ENCODE measurements around the gene NAP1L4.

NAP1L4 gene

GRCh38 chr11:2995031-2995561, 3.0 kb upstream of the NAP1L4 start:
- Histone ChIP-seq H3K27me3 (replicated peaks; ENCODE audit: control insufficient read depth, insufficient read depth, low read length) (no peaks in the 10 kb centered on the region), H3K4me3 (replicated peaks; ENCODE audit: low read depth, low read length) (no peak overlapping the region), H3K36me3 (ENCODE audit: control insufficient read depth, insufficient read depth, low read length) (peaks cover 1% of the 10 kb centered on the region)
- TF ChIP-seq CTCF (IDR thresholded peaks at IDR 0.05; ENCODE audit: insufficient read depth, low read length, poor library complexity, severe bottlenecking), result no peak
- no peak for DNase-seq (ENCODE audit: extremely low read depth, insufficient read length)

DNA sequence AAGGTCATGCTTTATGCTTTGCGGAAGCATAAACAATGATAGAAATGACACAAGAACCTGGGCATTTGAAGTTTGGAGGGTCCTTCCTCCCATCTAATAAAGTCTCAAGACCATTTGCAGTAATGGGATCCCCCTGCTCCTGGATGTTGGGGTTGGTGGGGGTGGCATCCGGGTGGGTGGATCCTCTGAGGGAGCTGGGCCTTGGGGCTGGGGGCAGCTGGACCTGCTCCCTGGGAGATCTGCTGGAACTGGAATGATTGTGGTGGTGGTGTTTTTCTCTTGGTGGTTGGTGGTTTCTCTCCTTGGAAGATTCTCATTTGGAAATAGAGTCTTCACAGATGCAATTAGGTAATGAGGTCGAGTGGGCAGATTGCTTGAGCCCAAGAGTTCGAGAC, 2.2 kb upstream of the NAP1L4 start:
- no peak for TF ChIP-seq CTCF (IDR thresholded peaks at IDR 0.05; ENCODE audit: insufficient read depth, low read length, poor library complexity, severe bottlenecking)
- Histone ChIP-seq H3K27me3 (replicated peaks; ENCODE audit: control insufficient read depth, insufficient read depth, low read length) (no peaks in the 10 kb centered on the region), H3K4me3 (replicated peaks; ENCODE audit: low read depth, low read length) (no peak overlapping the region), H3K36me3 (ENCODE audit: control insufficient read depth, insufficient read depth, low read length) (no peaks in the 10 kb centered on the region)
- no peak for DNase-seq (ENCODE audit: extremely low read depth, insufficient read length)

- H3K27me3 ChIP-seq (replicated peaks; ENCODE audit: control insufficient read depth, insufficient read depth, low read length), result no peaks in the 10 kb centered on the region
- peak overlapping the region; percentile 93 for H3K4me3 ChIP-seq (replicated peaks; ENCODE audit: low read depth, low read length)
- TF ChIP-seq CTCF (IDR thresholded peaks at IDR 0.05; ENCODE audit: insufficient read depth, low read length, poor library complexity, severe bottlenecking), result no peak
- H3K36me3 ChIP-seq (ENCODE audit: control insufficient read depth, insufficient read depth, low read length), result no peaks in the 10 kb centered on the region
- no peak for DNase-seq (ENCODE audit: extremely low read depth, insufficient read length)
Measured at GRCh38 chr11:2992997-2993325, 832 bp upstream of the NAP1L4 start.

GRCh38 chr11:2991452-2992233, 486 bp downstream of the NAP1L4 start:
- H3K36me3 ChIP-seq (ENCODE audit: control insufficient read depth, insufficient read depth, low read length), result peaks cover 3% of the 10 kb centered on the region
- H3K27me3 ChIP-seq (replicated peaks; ENCODE audit: control insufficient read depth, insufficient read depth, low read length), result no peaks in the 10 kb centered on the region
- H3K4me3 ChIP-seq (replicated peaks; ENCODE audit: low read depth, low read length), result peak overlapping the region; percentile 93
- TF ChIP-seq CTCF (IDR thresholded peaks at IDR 0.05; ENCODE audit: insufficient read depth, low read length, poor library complexity, severe bottlenecking), result no peak
- DNase-seq (ENCODE audit: extremely low read depth, insufficient read length), result no peak

DNA sequence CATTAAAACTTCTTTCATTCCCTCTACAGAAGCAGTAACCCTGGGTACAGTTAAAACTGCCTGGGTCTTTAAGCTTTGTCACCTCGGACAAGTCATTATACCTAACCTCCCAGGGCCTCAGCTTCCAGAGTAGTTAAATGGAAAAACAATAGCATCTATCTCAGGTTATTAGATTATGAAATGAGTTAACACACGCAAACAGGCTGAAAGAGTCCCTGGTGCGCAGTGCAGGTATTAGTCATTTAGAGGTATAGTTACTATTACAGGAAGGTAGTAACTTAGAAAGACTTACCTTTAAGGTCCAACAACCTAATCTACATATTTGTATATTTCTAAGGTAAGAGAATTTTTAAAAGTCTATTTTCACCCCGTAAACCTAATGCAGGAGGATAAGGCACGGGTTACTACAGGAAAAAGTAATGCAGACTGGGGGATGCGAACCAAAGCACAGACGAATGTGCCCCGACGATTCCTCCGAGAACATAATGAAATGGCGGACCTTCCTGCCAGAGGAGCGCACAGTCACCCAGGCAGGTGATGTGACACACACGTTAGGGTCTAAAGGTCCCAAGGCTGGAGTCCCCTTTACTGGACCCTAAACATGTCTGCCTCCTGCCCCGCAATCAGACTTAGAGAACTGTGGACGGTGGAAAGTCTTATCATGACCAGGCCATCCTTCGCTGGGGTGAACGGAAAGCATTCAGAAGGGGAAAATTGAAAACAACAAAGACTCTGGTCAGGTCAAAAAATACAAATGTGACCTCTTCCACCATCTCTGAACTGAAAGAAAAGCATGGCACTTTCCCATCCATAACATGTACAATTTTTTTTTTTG, 1.3 kb downstream of the NAP1L4 start:
- no peak for DNase-seq (ENCODE audit: extremely low read depth, insufficient read length)
- H3K27me3 ChIP-seq (replicated peaks; ENCODE audit: control insufficient read depth, insufficient read depth, low read length), result no peaks in the 10 kb centered on the region
- no peak for TF ChIP-seq CTCF (IDR thresholded peaks at IDR 0.05; ENCODE audit: insufficient read depth, low read length, poor library complexity, severe bottlenecking)
- H3K4me3 ChIP-seq (replicated peaks; ENCODE audit: low read depth, low read length), result peak overlapping the region; percentile 93
- peaks cover 3% of the 10 kb centered on the region for H3K36me3 ChIP-seq (ENCODE audit: control insufficient read depth, insufficient read depth, low read length)
